ENCODE data around the gene CAD. TPM values are rescaled to one million over a fixed set of nuclear protein-coding genes. Genes with fewer than 3 reads are reported as not detected.
"Not testable (repeated sequence)": the region's sequence is repeated elsewhere in the genome, so short reads cannot be mapped to it uniquely, and the experiment has no call there.

Gene CAD
- total RNA-seq, 2 experiments from 2014 or later = 125 to 127 TPM

GRCh38 chr2:27271631-27272340 is 54.6 kb downstream of the CAD start:
- ATAC-seq (no peak), DNase-seq (no peak)
- no peak overlapping the region for H3K4me3 Mint-ChIP-seq
- no peak overlapping the region for H3K27ac Mint-ChIP-seq
- no peaks in the 10 kb centered on the region for H3K9me3 Mint-ChIP-seq
- intact Hi-C loops (cut with micrococcal nuclease) = no loop called here
- no peaks in the 10 kb centered on the region for H3K4me1 Mint-ChIP-seq (ENCODE audit: low read depth)
- H3K36me3 Mint-ChIP-seq (ENCODE audit: low read depth) = no peaks in the 10 kb centered on the region
- CTCF ChIA-PET = interaction anchor here (0.6 to 4.4 kb wide), 6 partner anchors 8 to 31 kb away, joined by 3 to 30 read pairs (median 8); no protein-coding TSS in a partner anchor
- POLR2A ChIA-PET = interaction anchor here (1.4 kb wide), 1 partner anchor 24 kb away, joined by 3 read pairs; no protein-coding TSS in a partner anchor
- peaks cover 4% of the 10 kb centered on the region for H3K27me3 Mint-ChIP-seq
- TF ChIP-seq, protein P1, sequence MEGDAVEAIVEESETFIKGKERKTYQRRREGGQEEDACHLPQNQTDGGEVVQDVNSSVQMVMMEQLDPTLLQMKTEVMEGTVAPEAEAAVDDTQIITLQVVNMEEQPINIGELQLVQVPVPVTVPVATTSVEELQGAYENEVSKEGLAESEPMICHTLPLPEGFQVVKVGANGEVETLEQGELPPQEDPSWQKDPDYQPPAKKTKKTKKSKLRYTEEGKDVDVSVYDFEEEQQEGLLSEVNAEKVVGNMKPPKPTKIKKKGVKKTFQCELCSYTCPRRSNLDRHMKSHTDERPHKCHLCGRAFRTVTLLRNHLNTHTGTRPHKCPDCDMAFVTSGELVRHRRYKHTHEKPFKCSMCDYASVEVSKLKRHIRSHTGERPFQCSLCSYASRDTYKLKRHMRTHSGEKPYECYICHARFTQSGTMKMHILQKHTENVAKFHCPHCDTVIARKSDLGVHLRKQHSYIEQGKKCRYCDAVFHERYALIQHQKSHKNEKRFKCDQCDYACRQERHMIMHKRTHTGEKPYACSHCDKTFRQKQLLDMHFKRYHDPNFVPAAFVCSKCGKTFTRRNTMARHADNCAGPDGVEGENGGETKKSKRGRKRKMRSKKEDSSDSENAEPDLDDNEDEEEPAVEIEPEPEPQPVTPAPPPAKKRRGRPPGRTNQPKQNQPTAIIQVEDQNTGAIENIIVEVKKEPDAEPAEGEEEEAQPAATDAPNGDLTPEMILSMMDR (IDR thresholded peaks at IDR 0.05) = no peak

DNA sequence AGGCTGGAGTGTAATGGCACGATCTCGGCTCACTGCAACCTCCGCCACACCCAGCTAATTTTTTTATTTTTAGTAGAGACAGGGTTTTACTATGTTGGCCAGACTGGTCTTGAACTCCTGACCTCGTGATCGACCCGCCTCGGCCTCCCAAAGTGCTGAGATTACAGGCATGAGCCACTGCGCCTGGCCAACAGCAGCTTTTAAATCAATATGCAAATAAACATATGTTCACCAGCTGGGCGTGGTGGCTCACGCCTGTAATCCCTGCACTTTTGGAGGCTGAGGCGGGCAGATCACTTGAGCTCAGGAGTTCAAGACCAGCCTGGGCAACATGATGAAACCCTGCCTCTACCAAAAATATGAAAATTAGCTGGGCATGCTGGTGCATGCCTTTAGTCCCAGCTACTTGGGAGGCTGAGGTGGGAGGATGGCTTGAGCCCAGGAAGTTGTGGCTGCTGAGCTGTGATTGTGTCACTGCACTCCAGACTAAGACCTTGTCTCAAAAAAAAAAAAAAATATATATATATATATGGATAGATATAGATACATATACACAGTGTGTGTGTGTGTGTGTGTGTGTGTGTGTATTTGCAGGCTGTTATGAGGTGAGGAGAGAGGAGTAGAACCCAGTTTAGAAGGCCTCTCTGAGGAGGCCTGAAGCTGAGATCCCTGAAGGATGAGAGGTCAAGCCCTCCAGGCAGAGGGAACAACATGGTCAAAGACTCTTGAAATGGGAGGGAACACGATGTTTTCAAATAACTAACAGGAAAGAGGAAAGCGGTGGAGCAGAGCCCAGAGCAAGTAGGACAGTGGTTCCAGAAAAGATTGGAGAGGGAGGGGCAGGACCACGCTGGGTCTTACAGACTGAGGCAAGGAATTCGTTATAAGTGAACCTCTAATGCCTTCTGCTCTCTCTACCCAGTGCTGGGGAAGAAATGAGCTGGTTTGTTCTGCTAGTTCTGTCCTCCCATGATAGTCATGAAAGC is 55.7 kb downstream of the CAD start:
- ChIA-PET POLR2A (interaction anchor here (1.6 kb wide), 1 partner anchor 24 kb away, joined by 3 read pairs; no protein-coding TSS in a partner anchor), CTCF (interaction anchor here (1.0 to 4.4 kb wide), 5 partner anchors 7 to 30 kb away, joined by 3 to 30 read pairs (median 11); no protein-coding TSS in a partner anchor)
- DNase-seq; ATAC-seq; H3K36me3 Mint-ChIP-seq (ENCODE audit: low read depth); H3K4me3 Mint-ChIP-seq; H3K27me3 Mint-ChIP-seq; H3K27ac Mint-ChIP-seq; H3K4me1 Mint-ChIP-seq (ENCODE audit: low read depth); intact Hi-C loops (cut with micrococcal nuclease); H3K9me3 Mint-ChIP-seq: not testable (repeated sequence)

- H3K4me1 Mint-ChIP-seq (ENCODE audit: low read depth) = peaks cover 6% of the 10 kb centered on the region
Measured at GRCh38 chr2:27275211-27276150, 58.3 kb downstream of the CAD start, which contains the start of gene DNAJC5G. TSS of gene DNAJC5G (plus strand) at chr2:27275433. CDS start at chr2:27276729, 1,296 bp downstream.

GRCh38 chr2:27278010-27278409 is 60.8 kb downstream of the CAD start:
- ChIA-PET CTCF (interaction anchor here (6.0 to 7.4 kb wide), 3 partner anchors 12 to 27 kb away, joined by 76 to 122 read pairs (median 100); no protein-coding TSS in a partner anchor), POLR2A (no interaction called here)
- no peak for DNase-seq
- H3K9me3 Mint-ChIP-seq = no peaks in the 10 kb centered on the region
- H3K4me3 Mint-ChIP-seq = no peak overlapping the region
- peaks cover 6% of the 10 kb centered on the region for H3K4me1 Mint-ChIP-seq (ENCODE audit: low read depth)
- H3K36me3 Mint-ChIP-seq (ENCODE audit: low read depth) = no peaks in the 10 kb centered on the region
- intact Hi-C loops (cut with micrococcal nuclease) = no loop called here
- ATAC-seq = no peak
- H3K27me3 Mint-ChIP-seq = peaks cover 8% of the 10 kb centered on the region
- no peak overlapping the region for H3K27ac Mint-ChIP-seq
- TF ChIP-seq, protein P1 (IDR thresholded peaks at IDR 0.05) = no peak

More at GRCh38 chr2:27275211-27276150, 58.3 kb downstream of the CAD start, which contains the start of gene DNAJC5G:
- ATAC-seq (no peak), DNase-seq (no peak)
- TF ChIP-seq, protein P1 (IDR thresholded peaks at IDR 0.05) = no peak
- POLR2A ChIA-PET = no interaction called here
- Mint-ChIP-seq H3K9me3 (no peaks in the 10 kb centered on the region), H3K36me3 (ENCODE audit: low read depth) (no peaks in the 10 kb centered on the region), H3K27ac (no peak within 1 kb of the TSS), H3K27me3 (peaks cover 5% of the 10 kb centered on the region), H3K4me3 (no peak within 1 kb of the TSS)
- intact Hi-C loops (cut with micrococcal nuclease) = no loop called here
- CTCF ChIA-PET = interaction anchor here (1.1 kb wide), 1 partner anchor 28 kb away, joined by 3 read pairs; no protein-coding TSS in a partner anchor
